Left renal pelvis (tissue), 4 donors: Measurements from ENCODE around the gene KLK14. TPM values are rescaled to one million over a fixed set of nuclear protein-coding genes. Genes with fewer than 3 reads are reported as not detected.

ENCODE experiments used
- DNase-seq, 4 donors: peaks; one replicate each; pipeline ENCODE4 v3.0.0-alpha.2; 2013; ENCODE audit warnings: low read depth in 4 of 4, low spot score in 3 of 4
- polyA plus RNA-seq, 4 donors: library from polyadenylated mRNA; unstranded; fragments of 120-200 nt; gene quantifications; one replicate each; pipeline ENCODE4 v1.2.1, GENCODE V29; 2013; ENCODE audit not compliant: insufficient read length in 4 of 4

KLK14 gene
- polyA plus RNA-seq, 4 donors: 0.14 to 0.67 (median 0.37) TPM

DNA sequence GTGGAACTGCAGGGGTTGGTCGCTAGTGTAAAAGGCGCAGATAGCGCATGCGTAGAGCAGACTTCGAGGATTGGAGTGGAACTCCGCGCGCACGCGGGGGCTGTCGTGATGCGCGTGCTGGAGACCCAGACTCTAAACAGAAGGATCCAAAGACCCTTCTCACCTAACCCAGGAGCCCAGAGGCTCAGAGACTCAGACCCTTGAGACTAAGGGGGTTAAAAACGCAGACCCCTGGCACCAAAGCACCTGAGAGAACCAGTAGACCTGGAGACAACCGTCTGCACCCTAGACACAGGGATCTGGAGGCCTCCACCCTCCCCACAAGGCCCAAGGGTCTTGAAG is 26.1 kb upstream of the KLK14 start:
- no peak for DNase-seq

- DNase-seq: peak; percentile 96 to 99 (median 97)
Observed at GRCh38 chr19:51108066-51108804, 25.5 kb upstream of the KLK14 start, which contains the start of gene CTU1. TSS of gene CTU1 (minus strand) at chr19:51108409. CDS start at chr19:51104569, 3,840 bp downstream.

- DNase-seq: no peak
Observed at GRCh38 chr19:51107406-51108065, 24.8 kb upstream of the KLK14 start.

GRCh38 chr19:51103926-51104341 is 21.2 kb upstream of the KLK14 start:
- no peak for DNase-seq

DNA sequence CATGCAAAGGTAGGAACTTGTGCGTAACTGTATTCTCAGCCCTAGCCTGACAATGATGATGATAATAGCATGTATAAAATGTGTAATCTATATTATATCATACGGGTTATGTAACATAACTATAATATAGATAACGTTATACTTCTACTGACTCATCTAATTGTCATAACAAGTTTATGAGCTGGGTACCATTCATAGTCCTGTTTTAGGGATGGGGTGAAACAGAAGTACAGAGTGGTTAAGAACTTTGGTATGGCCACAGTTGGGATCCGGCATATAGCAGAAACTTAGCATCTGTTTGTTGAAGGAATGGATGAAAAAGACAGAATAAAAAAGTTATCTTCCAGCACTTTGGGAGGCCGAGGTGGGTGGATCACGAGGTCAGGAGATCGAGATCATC is 20.3 kb upstream of the KLK14 start:
- no peak for DNase-seq

- DNase-seq: no peak
Observed at GRCh38 chr19:51101171-51101865, 18.6 kb upstream of the KLK14 start.

DNA sequence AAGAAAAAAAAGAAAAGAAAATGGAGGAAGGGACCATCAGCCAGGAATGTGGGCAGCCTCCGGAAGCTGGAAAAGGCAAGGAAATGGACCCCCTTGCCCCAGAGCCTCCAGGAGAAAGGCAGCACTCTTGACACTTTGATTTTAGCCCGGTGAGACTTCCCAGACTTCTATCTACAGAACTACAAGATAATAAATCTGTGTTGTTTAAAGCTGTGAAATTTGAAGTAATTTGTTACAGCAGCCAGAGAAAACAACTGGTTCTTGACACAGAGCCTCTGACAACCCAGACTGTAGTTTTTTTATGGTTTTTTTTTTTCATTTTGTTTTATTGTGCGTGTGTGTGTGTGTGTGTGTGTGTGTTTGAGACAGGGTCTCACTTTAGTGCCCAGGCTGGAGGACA is 17.9 kb upstream of the KLK14 start:
- DNase-seq: no peak

- DNase-seq: no peak
Observed at GRCh38 chr19:51099047-51099382, 16.3 kb upstream of the KLK14 start.

DNA sequence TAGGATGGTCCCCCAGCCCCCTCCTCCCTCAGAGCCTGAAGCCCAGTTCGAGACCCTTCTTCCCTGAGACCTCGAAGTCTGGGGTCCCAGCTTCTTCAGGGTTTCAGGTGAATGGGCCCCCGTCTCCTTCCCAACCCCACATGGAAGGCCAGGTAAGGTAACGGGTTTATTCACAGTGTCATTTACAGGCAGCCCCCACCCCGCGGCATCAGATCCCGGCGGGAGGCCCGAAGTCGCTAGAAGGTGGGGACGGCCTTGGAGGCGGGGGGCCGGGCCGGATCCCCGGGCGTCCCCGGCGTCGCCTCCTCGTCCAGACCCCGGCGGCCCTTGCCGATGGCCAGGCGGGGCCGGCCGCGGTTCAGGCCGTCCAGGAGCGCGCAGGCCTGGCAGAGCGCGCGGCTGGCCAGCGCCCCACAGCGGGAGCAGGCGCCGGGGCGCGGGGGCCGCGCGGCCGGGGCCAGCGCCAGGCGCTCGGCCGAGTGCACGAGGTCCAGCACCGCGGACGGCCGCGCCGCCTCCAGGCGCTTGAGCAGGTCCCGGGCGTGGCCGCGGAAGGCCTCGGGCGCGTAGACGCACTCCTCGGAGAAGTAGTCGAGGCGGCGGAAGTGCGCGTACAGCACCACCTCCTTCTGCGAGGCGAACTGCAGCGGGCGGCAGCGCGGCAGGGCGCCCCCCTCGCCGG is 15.8 kb upstream of the KLK14 start:
- DNase-seq: no peak

DNA sequence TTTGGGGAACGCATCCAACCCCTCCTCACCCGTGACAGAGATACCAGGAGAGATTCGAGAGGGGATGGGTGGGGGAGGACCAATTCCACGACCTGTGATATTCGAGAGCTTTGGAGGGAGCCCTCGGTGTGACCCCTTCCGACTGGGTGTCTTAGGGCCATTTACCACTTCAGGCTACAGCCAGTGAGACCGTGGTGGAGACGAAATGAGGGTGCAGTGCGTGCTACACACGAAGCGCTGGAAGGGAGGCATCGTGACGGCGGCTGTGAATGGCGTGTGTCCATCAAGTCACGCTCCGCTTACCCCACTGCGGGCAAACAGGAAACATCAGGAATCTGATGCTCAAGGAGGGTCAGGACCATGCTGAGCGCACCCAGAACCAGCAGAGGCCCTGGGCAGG is 15.1 kb upstream of the KLK14 start:
- no peak for DNase-seq

- DNase-seq: no peak
Observed at GRCh38 chr19:51097166-51097738, 14.6 kb upstream of the KLK14 start.

DNA sequence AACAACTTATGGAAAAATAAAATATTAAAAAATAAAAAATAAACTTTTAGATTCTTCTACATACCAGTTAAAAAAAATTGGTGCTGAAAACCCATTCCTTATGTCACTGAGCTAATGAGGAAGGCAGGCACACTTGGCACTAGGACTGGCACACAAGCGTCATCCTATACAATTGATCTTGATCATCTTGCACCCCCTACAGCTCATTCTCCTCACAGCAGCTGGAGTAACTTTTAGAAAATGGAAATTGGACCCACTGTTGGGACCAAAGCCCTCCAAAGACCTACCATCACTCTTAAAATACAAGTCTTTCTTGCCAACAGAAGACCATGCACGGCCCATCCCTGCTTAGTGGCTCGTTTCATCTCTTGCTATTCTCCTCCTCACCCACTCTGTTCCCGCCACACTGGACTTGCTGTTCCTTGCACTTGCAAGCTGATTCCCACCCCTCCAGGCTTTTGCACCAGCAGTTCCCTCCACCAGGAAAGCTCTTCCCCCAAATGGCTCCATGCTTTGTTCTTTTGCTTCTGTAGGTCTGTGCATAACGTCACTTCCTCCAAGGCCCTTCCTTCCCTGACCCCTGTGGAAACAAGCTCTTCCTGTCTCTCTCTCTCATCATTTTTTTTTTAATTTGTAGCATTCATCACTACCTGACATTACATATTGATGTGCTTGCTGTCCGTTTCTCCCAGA is 13.9 kb upstream of the KLK14 start:
- no peak for DNase-seq

- DNase-seq: no peak
Observed at GRCh38 chr19:51094696-51095279, 12.1 kb upstream of the KLK14 start.

GRCh38 chr19:51093510-51094345 is 11.0 kb upstream of the KLK14 start:
- DNase-seq: no peak

DNA sequence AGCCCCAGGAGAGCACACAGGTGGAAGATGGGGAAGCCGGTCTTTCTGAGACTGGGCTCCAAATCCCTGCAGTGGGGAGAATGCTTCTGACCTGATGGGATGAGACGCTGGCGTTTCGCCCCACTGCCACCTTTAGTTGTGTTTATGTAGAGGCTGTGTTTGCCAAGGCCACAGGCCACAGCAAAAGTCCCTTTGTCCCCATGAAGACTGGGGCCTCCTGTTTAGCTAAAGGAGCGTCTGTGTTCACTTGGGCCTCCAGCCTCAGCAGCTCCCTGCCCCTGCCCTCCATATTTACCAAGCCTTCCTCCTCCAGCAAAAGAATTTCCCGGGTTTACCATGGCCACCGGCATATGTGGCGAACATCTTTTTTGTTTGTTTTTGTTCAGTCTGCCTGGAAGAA is 10.4 kb upstream of the KLK14 start:
- no peak for DNase-seq

DNA sequence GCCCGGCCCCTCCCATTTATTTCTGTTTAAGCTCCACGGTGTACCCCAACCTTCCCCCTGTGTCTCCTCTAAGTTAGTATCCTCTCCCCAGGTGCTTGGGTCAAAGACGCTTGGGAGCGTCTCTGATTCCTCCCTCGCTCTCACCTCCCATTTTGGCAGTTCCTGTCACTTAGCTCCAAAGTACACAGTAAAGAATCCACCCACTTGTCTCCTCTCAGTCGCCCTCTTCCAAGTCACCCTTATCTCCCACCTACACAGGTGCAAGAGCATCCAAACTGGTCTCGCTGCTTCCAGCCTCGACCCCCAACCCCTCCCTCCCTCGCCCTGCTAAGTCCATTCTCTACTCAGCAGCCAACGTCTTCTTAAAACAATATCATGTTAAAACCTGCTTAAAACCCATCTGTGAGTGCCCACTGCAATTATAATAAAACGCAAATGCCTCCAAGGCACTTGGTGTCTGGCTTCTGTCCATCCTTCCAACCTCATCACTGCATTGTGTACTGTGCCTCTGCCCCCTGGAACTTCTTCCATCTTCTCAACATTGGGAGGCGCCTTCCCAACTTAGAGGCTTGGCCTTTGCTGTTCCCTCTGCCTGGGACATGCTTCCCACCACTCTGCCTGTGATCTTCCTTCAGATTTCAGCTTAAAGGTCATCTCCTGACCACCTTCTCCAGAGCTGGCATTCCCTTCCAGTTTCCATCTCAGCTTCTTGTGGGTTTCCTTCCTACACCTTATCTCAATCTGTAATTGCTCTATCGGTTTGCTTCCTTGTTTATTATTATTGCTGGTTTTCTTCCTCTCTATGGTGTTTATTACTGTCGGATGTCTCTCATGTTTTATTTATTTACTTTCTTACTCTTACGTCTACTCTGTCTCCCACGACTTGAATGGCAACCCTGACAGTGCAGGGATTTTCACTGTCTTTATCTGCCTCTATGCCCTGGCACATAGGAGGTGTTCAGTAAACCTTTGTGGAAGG is 9.5 kb upstream of the KLK14 start:
- DNase-seq: no peak

GRCh38 chr19:51091126-51091525 is 8.4 kb upstream of the KLK14 start:
- no peak for DNase-seq

DNA sequence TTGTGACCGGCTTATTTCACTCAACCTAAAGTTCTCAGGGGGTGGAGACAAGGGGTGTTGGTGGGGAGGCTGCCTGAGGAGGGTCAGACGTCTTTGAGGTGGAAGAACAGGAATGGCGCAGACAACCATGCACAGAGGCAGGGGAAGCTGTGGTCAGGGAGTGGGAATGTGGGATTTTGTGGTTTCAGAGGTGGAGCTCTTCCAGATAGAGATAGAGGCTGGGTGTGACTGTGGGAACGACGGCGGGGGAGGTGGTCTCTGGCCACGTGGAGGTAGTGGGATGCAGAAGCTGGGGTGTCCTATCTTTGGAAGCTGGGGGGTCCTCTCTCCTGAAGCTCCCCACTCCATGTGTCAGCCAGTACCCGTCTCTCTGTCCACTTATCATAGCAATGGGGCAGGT is 7.8 kb upstream of the KLK14 start:
- DNase-seq: no peak
